Mammary epithelial cell (primary cell): ENCODE measurements around the gene CMTM4.

Source experiments
- CTCF ChIP-seq, 2 donors: IDR thresholded peaks in 1 of 2; conservative IDR thresholded peaks in 1 of 2; 2 replicates each; pipeline ENCODE4 v1.5.1; 2011 to 2012; ENCODE audit warnings: inconsistent platforms in 2 of 2, low read length in 2 of 2, mild to moderate bottlenecking in 2 of 2, control low read depth in 1 of 2, low read depth in 1 of 2; ENCODE audit not compliant: insufficient read depth in 1 of 2; ENCODE audit errors: extremely low read depth in 1 of 2
- EZH2 ChIP-seq: IDR thresholded peaks from 2 replicates; pipeline ENCODE4 v1.6.1; 2012; ENCODE audit warnings: low read length, inconsistent platforms, borderline replicate concordance

DNA sequence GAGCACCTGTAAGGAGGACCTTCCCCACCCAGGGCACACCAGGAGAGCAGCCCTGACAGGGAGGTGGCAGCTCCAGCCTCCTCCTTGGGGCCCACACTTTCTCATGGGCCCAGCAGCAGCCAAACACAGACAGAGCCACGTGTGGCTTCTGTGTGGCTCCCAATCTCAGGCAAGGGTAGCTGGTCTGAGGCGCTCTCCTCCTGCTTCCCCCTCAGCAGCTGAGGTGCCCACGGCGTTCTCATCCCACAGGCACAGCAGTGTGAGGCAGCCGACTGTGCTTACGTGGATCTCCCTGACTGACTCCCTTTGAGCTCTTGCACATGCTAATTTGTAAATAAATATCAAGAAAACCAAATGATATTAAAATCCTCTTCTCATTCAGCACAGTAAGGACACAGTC is 61.1 kb downstream of the CMTM4 start:
- TF ChIP-seq CTCF (conservative IDR thresholded peaks at IDR 0.05 in 1 of 2, IDR thresholded peaks at IDR 0.05 in 1 of 2; ENCODE audit: extremely low read depth in 1 of 2, insufficient read depth in 1 of 2, low read depth in 1 of 2, low read length in 2 of 2) (no peak), EZH2 (no peak)
